ENCODE data around the gene PCLO.

Gene PCLO

DNA sequence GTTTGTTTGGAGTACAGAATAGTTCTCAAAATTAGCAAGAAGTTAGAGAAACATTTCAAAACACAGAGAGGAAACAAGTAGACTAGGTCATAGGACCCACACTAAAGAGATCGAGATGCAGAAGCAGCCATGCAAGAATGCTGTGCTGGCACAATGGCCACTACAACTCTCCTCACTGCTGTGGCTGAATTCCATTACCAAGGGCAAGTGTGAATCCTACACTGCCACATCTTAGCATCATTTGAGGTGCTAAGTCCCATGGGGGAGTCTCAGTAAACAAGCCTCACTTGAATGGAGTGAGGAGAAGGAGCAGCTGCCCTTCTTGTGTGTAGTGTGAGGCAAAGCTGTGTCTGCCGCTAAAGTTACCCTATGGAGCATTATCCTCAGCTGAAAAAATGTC, 56.7 kb downstream of the PCLO start:
- no peak for TF ChIP-seq GATA2 (IDR thresholded peaks at IDR 0.05; ENCODE audit: low read depth, low read length)
- TF ChIP-seq GATA3 (IDR thresholded peaks at IDR 0.05; ENCODE audit: low read depth, low read length): no peak

DNA sequence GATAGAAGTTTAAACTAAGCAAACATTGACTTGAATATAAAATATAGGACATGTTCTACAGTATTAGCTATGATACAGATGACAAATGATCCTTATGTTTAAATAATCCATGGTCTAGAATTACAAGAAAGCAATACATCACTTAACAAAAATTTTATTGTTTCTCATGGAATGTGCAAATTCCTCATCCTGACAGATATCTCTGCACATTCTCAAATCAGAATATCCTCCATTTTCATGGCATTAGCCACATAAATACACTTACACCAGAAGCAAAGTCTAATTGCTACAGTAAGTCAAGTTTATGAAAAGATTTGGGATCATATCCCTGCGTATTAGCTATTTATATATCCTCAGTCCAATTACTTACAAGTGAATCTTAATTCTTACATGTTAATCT, 57.6 kb downstream of the PCLO start:
- TF ChIP-seq GATA3 (IDR thresholded peaks at IDR 0.05; ENCODE audit: low read depth, low read length) (no peak), GATA2 (IDR thresholded peaks at IDR 0.05; ENCODE audit: low read depth, low read length) (no peak)

DNA sequence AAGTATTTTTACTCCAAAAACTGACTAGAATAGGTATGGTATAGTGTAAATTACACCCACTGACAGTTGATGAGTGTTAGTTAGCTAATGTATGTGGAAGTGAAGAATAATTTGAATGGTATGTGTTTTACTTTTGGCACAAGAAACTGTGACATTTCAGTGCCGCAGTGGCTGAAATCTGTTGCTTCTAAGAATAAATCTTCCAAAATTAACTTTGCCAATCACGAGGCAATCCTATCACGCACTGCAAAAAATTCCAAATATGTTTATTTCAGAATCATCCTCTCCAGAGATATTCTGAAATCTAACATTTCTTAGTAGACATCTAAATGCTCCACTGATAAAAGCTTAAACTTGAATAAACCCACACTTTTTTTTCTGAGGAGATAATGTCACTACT, 61.2 kb downstream of the PCLO start:
- TF ChIP-seq GATA3 (IDR thresholded peaks at IDR 0.05; ENCODE audit: low read depth, low read length) (no peak), GATA2 (IDR thresholded peaks at IDR 0.05; ENCODE audit: low read depth, low read length) (no peak)

DNA sequence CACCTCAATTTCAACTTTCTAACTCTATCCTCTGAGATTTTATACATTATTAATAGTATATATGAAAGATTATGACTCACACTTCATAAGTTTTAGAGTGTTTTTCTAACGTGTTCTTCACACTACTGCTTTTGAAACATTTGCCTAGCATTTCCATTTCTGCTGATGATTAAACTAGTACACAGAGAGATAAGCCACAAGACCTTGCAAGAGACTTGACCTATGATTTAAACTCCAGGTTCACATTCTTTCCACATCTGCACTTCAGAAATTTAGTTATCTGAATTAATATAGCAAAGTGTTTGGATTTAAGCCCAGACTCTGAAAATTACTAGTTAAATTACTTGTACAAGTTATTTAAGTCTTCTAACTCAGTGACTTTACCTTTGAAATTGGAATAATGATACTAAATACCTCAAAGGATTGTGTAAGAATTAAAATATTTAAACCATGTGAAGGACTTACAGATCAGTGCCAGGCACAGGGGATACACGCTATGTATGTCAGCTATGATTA, 66.6 kb downstream of the PCLO start:
- TF ChIP-seq GATA3 (IDR thresholded peaks at IDR 0.05; ENCODE audit: low read depth, low read length) (no peak), GATA2 (IDR thresholded peaks at IDR 0.05; ENCODE audit: low read depth, low read length) (no peak)

DNA sequence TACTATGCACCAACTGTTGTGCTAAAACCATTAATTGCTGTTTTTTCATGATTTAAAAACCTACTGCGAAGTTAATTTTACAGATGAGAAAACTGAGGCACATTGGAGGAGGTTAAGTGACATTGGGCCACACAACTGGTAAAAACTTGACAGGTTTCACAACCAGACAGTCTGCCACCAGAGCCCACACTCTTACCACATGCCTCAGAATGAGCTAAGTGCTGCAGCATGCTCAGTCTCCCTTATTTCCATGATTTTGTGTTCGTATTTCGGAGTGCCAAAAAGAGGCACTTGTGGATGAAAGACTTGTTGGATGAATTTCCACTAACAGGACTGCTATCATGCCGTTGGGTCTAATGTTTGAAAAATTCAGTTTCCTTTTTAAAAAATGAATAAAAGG, 77.4 kb downstream of the PCLO start:
- TF ChIP-seq GATA2 (IDR thresholded peaks at IDR 0.05; ENCODE audit: low read depth, low read length) (no peak), GATA3 (IDR thresholded peaks at IDR 0.05; ENCODE audit: low read depth, low read length) (no peak)

DNA sequence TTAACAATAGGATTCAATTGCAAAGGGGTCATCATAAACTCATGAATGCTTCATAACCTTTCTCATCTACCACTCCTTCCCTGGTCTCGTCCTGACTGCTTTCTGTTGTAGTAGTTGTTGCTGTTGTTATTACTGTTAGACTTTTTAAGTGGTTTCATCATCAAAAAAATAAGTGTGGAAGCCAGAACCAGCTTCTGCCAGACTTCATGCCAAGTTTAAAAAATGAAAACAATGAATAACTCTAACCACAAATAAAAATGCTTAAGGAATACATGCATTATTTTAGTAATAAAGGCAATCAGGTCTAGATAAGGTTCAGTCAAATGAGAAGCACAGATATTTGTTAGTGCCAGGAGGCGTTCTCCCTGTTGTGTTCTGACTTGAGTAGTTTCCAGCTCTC, 85.4 kb downstream of the PCLO start:
- TF ChIP-seq GATA2 (IDR thresholded peaks at IDR 0.05; ENCODE audit: low read depth, low read length) (no peak), GATA3 (IDR thresholded peaks at IDR 0.05; ENCODE audit: low read depth, low read length) (no peak)

DNA sequence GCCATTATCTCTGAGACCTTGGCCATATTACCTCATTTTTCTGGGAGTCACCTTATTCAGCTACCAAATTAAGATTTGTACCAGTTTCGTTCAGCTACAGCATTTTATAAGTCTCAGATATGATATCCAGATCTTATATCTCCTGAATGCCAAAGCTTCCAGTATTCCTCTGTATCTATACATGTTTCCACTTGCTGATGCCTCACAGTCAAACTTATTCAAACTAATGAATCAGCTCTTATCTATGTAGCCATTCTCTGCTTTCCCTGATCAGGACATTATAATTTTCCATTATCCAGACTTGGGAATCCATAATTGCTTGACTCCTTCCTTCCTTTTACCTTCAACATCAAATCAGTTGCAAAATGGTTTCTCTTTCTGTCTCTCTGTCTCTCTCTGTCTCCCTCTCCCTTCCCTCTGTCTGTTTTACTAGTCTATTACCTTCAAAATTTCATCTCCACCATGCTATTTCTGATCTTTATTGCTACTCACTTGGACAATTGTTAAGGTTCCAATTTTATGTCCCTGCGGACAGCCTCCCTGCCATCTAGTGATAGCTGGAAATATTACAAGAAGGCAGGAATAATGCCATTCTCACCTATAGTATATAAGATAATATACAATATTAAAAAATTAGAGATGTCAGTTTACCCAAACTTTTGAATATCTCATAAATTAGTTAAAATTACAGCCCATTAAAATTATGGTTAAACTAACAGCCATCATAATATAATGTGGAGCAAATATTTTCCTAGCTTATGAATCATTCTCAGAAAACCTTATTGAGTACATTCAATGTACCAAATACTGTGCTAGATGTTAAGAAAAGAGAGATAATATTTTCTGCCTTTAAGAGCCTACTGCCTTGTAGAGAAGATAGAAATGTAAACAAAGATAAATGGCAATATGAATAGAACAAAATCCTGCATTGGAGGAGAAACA, 89.8 kb downstream of the PCLO start:
- TF ChIP-seq GATA3 (IDR thresholded peaks at IDR 0.05; ENCODE audit: low read depth, low read length): no peak
- no peak for TF ChIP-seq GATA2 (IDR thresholded peaks at IDR 0.05; ENCODE audit: low read depth, low read length)

DNA sequence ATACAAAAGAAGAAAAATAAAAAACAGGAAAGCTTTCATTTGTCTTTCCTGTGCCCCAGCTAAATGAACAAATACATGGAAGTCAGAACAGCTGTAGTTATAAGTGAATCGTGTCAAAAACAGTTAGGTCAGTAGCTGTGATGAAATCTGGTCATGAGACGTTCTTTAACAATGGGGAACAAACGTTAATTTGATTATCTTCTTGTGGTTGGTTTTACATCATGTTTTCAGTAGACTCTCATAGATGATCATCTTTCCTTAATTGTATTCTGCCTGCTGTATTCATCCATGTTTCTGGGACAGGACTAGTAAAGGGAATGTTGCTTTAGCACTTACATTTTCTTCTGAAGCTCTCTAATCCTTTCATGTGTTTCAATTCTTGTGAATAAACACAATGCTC, 97.0 kb downstream of the PCLO start:
- no peak for TF ChIP-seq GATA2 (IDR thresholded peaks at IDR 0.05; ENCODE audit: low read depth, low read length)
- TF ChIP-seq GATA3 (IDR thresholded peaks at IDR 0.05; ENCODE audit: low read depth, low read length): no peak

DNA sequence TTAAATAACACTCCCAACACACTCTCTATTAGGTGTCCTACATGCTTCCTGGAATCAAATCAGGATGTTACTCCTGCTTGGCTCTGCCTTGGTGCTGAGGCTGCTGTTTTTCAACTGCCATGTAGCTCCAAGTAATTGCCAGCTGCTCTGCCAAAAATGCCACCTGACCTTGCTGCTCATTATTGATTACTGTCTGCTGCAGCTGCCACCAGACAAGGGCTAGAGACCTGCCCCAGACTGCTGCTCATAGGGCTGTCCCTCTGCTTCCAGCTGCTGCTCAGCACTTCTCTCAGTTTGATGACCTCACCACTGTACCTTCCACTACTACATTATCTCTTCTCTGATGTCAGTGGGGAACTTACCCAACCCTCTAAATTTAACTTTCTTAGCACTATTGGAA, 102.5 kb downstream of the PCLO start:
- no peak for TF ChIP-seq GATA3 (IDR thresholded peaks at IDR 0.05; ENCODE audit: low read depth, low read length)
- TF ChIP-seq GATA2 (IDR thresholded peaks at IDR 0.05; ENCODE audit: low read depth, low read length): no peak

DNA sequence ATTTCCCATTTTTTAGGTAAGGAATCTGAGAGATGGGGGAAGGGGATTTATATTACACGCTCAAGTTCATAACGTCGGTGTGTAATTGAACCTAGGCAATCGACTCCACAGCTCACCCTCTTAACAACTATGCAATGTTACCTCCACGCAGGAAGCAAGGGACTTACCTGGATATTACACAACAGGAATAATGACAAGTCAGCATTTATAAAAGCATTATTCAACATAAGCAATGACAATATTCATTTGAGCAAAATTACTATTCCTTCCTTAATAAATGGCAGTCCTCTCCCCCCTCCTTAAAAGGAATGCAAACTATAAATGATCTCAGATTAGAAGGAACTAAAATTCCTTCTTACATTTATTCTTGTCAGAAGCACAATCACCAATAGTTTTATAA, 104.0 kb downstream of the PCLO start:
- TF ChIP-seq GATA3 (IDR thresholded peaks at IDR 0.05; ENCODE audit: low read depth, low read length) (no peak), GATA2 (IDR thresholded peaks at IDR 0.05; ENCODE audit: low read depth, low read length) (no peak)

DNA sequence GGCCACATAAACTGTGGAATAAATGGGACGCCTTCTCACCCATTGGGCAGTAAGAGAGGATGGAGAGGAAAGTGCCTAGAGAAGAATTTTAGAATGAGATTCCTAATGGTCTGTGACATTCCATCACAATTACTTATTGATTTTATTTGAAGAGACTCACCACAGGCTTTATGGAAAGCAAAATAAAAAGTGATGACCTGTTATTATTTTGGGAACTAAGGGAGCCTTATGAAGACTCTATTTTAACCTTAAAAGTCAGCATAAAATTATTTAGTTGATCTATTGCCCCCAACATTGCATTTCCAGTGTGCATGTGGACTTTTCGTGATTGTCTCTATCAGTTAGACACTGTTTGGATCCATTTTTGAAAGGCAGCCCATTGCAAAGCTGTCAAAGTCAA, 107.5 kb downstream of the PCLO start:
- TF ChIP-seq GATA3 (IDR thresholded peaks at IDR 0.05; ENCODE audit: low read depth, low read length): no peak
- TF ChIP-seq GATA2 (IDR thresholded peaks at IDR 0.05; ENCODE audit: low read depth, low read length): no peak

DNA sequence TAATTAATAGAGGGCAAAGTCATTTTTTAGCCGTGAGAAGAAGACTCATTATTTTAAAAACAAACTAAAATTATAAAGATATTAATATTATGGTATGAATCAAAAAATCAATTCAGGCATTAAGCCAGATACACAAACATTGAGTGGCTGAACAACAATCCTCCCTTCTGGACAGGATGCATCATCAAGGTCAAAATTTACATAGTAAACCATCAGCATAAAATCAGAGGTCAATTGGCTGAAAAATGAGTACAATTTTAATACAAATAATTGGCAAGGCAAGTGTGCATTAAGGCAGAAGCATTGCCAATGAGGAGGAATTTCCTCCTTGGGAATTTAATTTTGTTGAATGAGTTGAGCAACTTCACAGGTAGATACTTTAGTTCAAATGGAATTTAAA, 108.2 kb downstream of the PCLO start:
- TF ChIP-seq GATA2 (IDR thresholded peaks at IDR 0.05; ENCODE audit: low read depth, low read length): no peak
- TF ChIP-seq GATA3 (IDR thresholded peaks at IDR 0.05; ENCODE audit: low read depth, low read length): no peak

DNA sequence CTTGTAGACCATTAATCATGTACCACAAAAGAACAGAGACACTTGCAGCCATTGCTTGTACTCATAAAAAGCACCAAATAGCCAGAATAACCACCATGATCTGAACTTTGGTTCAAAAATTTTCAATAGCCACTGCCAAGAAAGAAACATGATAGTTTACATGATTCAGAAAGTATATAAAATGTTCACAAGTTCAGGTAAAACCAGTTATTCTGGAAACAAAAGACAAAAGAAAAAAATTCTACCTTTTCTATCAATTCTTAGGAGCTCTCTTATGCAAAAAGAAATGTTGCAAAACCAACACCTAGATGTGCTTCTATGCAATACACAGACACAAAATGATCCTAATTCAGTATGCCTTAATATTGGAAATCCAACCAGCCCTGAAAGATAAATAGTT, 108.7 kb downstream of the PCLO start:
- no peak for TF ChIP-seq GATA2 (IDR thresholded peaks at IDR 0.05; ENCODE audit: low read depth, low read length)

DNA sequence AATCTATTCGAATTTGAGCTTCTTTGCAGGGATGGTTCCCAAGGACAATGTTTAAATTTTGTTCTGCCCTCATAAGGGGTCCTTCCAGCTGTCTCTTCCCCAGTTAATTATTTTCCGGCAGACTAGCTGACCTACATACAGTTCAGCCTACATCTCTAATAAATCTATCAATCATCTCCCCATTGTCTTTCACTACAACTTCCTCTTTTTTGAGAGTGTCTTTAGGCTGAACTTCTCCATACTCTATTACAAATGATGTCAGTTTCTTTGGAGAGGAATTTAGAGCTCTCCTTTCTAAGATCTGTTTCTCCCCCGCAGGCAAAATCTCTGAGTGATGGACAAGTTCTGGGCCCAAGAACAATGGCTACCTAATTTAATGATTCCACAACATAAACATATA, 122.2 kb downstream of the PCLO start:
- TF ChIP-seq GATA3 (IDR thresholded peaks at IDR 0.05; ENCODE audit: low read depth, low read length) (no peak), GATA2 (IDR thresholded peaks at IDR 0.05; ENCODE audit: low read depth, low read length) (no peak)

DNA sequence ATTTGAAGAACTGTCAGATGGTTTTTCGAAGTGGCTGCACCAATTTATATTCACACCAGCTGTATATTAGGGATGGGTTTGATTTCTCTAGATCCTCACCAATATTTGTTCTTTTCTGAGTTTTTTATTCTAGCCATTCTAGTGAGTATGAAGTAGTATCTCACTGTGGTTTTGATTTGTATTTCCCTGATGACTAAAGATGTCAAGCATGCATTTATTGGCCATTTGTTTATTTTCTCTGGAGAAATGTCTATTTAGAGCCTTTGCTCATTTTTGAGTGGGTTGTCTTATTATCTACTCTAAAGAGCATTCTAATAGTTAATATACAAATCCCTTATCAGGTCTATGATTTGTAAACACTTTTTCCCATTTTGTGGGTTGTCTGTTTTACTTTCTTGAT, 123.9 kb downstream of the PCLO start:
- TF ChIP-seq GATA3 (IDR thresholded peaks at IDR 0.05; ENCODE audit: low read depth, low read length) (no peak), GATA2 (IDR thresholded peaks at IDR 0.05; ENCODE audit: low read depth, low read length) (no peak)

Measured in SH-SY5Y (cell line).